Myocyte (in vitro differentiated cells): ENCODE results near the gene IGFL3. TPM values are rescaled to one million over a fixed set of nuclear protein-coding genes. Genes with fewer than 3 reads are reported as not detected.
"Not testable (repeated sequence)": the region's sequence is repeated elsewhere in the genome, so short reads cannot be mapped to it uniquely, and the experiment has no call there.

Experiments
- DNase-seq: peaks from one replicate; pipeline ENCODE4 v3.0.0-alpha.2; 2012; ENCODE audit warnings: low read depth
- polyA plus RNA-seq: library from polyadenylated mRNA; unstranded; fragments of >200 nt; gene quantifications from one replicate; pipeline ENCODE4 v1.2.1, GENCODE V29; 2012; ENCODE audit warnings: missing spikeins
- total RNA-seq: library from RNA; depleted of rRNA; stranded (reverse); fragments of >200 nt; gene quantifications from 2 replicates; pipeline ENCODE4 v1.2.3, GENCODE V29; 2014

IGFL3 gene
- not detected in 2 replicates for total RNA-seq
- polyA plus RNA-seq: 0.21 TPM

- DNase-seq: no peak
Measured at GRCh38 chr19:46124638-46125115, at the start of gene IGFL3. IGFL3 (minus strand) TSS chr19:46124688; CDS start chr19:46124649, 39 bp downstream.

GRCh38 chr19:46173886-46174480 is 49.5 kb upstream of the IGFL3 start:
- DNase-seq: no peak

- no peak for DNase-seq
Measured at GRCh38 chr19:46162731-46163130, 38.2 kb upstream of the IGFL3 start.

GRCh38 chr19:46161642-46162257 is 37.3 kb upstream of the IGFL3 start:
- not testable (repeated sequence) for DNase-seq

- no peak for DNase-seq
Measured at GRCh38 chr19:46160233-46160775, 35.8 kb upstream of the IGFL3 start.

GRCh38 chr19:46159418-46160232 is 35.1 kb upstream of the IGFL3 start:
- no peak for DNase-seq

GRCh38 chr19:46155237-46155636 is 30.7 kb upstream of the IGFL3 start:
- no peak for DNase-seq

DNA sequence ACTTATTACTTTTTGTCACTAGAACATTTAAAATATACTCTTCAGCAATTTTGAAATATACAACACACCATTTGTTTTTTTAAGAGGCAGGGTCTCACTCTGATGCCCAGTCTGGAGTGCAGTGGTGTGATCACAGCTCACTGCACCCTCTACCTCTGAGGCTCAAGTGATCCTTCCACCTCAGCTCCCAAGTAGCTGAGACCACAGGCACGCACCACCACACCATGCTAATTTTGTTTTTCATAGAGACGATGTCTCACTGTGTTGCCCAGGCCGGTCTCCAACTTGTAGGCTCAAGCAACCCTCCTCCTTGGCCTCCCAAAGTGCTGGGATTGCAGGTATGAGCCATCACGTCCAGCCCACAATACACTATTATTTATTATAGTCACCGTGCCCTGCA is 26.1 kb upstream of the IGFL3 start:
- DNase-seq: no peak

- no peak for DNase-seq
Measured at GRCh38 chr19:46147791-46148288, 23.4 kb upstream of the IGFL3 start, which contains the start of gene IGFL2. IGFL2 (plus strand) TSS chr19:46148238; CDS start chr19:46148279, 41 bp downstream.

DNA sequence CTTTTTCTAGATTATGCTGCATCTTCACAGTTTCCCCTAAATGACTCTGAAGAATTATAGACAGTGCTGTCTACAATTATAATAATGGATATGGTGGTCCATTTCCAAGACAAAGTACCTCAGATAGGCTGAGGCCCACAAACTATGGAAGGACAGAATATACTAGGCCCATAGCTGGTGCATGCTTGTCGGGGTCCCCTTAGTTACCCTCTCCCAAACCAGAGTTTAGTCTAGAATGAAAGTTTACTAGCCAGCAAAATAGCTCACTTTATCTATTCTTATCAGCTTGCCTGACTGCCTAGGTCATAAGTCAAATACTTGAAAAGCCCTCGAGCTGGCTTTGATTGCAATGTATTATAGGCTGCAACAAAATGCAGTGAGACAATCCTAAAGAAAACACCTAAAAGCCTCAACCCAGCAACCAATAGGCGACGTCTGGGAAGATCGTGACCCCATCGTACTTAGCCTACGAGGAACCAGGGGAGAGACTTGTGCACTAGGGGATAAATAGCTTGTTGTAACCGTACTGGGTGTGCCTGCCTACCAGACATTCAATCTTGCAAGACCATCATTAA is 22.8 kb upstream of the IGFL3 start:
- no peak for DNase-seq

GRCh38 chr19:46144756-46145155 is 20.3 kb upstream of the IGFL3 start:
- DNase-seq: no peak

GRCh38 chr19:46142294-46142693 is 17.8 kb upstream of the IGFL3 start:
- no peak for DNase-seq

DNA sequence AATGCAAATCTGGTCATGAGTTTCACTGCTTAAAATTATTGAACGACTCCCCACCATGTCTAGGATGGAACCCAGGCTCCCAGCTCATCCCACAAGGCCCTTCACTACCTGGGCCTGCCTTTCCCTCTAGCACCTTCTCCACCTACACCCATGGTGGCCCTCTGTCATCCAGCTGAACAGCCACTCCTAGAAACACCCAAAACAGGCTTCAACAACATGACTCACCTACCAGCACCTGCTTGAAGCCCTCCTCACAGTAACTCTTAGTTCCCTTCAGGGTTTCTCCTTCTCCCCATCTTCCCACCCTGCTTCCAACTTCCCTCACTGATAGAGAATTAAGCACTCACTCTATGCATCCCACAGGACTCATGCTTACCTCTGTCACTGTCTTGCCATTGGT is 16.9 kb upstream of the IGFL3 start:
- DNase-seq: no peak

DNA sequence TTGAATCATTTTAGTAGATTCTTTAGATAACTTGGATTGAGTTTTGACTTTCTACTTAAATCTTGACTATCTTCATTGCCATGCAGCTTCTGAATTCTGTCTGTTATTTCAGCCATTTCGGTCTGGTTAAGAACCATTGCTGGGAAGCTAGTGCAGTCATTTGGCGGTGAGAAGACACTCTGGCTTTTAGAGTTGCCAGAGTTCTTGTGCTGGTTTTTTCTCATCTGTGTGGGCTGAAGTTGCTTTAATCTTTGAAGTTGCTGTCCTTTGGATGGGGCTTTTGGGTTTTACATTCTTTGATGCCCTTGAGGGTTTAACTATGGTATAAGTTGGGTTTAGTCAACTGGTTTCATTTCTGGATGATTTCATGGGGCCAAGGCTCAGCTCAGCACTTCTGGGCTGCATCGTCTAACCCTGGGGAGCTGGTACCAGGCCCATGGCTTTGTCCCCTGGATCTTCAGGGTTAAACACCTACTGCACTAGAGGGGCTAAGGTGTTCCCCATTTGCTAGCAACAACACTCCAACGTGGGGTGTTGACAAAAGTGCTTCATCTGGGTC is 13.5 kb upstream of the IGFL3 start:
- DNase-seq: no peak

DNA sequence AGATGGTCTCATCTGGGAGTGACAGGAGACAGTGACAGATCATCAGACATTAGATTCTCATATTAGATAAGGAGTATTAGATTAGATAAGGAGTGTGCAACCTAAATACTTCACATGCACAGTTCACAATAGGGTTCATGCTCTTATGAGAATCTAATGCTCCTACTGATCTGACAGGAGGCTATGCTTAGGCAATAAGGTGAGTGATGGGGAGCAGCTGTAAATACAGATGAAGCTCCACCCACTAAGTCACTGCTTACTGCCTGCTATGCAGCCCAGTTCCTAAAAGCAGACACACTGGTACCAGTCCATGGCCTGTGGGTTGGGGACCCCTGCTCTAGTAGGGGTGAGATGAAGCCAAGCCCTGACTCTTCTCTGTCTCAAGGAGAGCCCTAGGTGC is 10.0 kb upstream of the IGFL3 start:
- DNase-seq: peak; percentile 81

DNA sequence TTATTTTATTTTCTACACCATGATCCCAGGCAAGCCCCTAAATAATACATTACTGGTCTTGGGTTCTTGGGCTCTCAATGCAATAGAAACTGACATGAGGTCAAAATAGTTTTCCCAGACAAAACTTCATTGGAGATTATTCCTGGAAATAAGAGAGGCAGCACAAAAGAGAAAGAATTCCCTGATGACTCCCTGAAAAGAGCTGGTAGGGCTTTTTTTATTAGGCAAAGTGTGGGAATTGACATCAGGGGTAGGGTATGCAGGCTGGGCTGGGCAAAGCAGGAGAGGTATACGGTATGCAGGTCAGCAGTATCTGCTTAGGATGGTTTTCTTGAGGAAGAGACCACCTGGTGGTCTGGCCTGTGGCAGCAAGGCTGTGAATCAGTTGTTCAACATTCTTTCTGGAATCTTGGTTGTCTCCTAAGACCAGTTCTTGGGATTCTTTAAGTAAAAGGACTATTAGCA is 9.3 kb upstream of the IGFL3 start:
- peak; percentile 65 for DNase-seq

- DNase-seq: peak; percentile 99
Measured at GRCh38 chr19:46133101-46133627, 8.7 kb upstream of the IGFL3 start.

GRCh38 chr19:46132508-46133100 is 8.1 kb upstream of the IGFL3 start:
- DNase-seq: peak; percentile 47

GRCh38 chr19:46131485-46132143 is 7.1 kb upstream of the IGFL3 start:
- DNase-seq: peak; percentile 38
